Ovary (tissue), 3 donors: ENCODE measurements around the gene CAPZA3.

Source experiments
- CTCF ChIP-seq, 3 donors: fragments of 450-650 bp in 2 of 3; fragments of 200-600 bp in 1 of 3; IDR thresholded peaks; one replicate each; pipeline versions ENCODE4 v1.5.1 to v1.8.0; 2016 to 2022; ENCODE audit warnings: antibody characterized with exemption in 3 of 3, mild to moderate bottlenecking in 1 of 3
- EP300 ChIP-seq: sonication (generic); formaldehyde crosslinking; IDR thresholded peaks from one replicate; pipeline ENCODE4 v1.6.1; 2017; ENCODE audit warnings: antibody characterized with exemption
- POLR2A ChIP-seq: fragments of 450-650 bp; IDR thresholded peaks from one replicate; pipeline ENCODE4 v1.6.1; 2017; ENCODE audit warnings: antibody characterized with exemption, mild to moderate bottlenecking, moderate library complexity
- donor health status: DM: no; HTN: no; CAD: no.

GRCh38 chr12:18750085-18750484 lies 12.2 kb downstream of the CAPZA3 start:
- TF ChIP-seq POLR2A (no peak), CTCF (IDR thresholded peaks at IDR 0.05) (no peak), EP300 (no peak)
